Globus pallidus (tissue), 1 donor: Measurements from ENCODE around the gene SAMD8.
"Not testable (repeated sequence)": the region's sequence is repeated elsewhere in the genome, so short reads cannot be mapped to it uniquely, and the experiment has no call there.

Source experiments
- DNase-seq: peaks from one replicate; pipeline ENCODE4 v3.0.0-alpha.2; 2015; ENCODE audit warnings: low spot score

Gene SAMD8

GRCh38 chr10:75140246-75140645 is 28.8 kb downstream of the SAMD8 start:
- DNase-seq, result no peak

- no peak for DNase-seq
Measured at GRCh38 chr10:75143353-75143752, 31.9 kb downstream of the SAMD8 start.

- no peak for DNase-seq
Measured at GRCh38 chr10:75145590-75145989, 34.1 kb downstream of the SAMD8 start.

- no peak for DNase-seq
Measured at GRCh38 chr10:75146780-75147179, 35.3 kb downstream of the SAMD8 start.

GRCh38 chr10:75150656-75151055 is 39.2 kb downstream of the SAMD8 start:
- DNase-seq, result peak; percentile 24

- DNase-seq, result no peak
Measured at GRCh38 chr10:75159519-75159918, 48.1 kb downstream of the SAMD8 start.

GRCh38 chr10:75165684-75166622 is 54.5 kb downstream of the SAMD8 start:
- no peak for DNase-seq

GRCh38 chr10:75166623-75166972 is 55.1 kb downstream of the SAMD8 start:
- DNase-seq, result no peak

GRCh38 chr10:75168275-75168674 is 56.8 kb downstream of the SAMD8 start:
- DNase-seq, result no peak

GRCh38 chr10:75170215-75170614 is 58.8 kb downstream of the SAMD8 start:
- DNase-seq, result no peak

GRCh38 chr10:75175046-75175445 is 63.6 kb downstream of the SAMD8 start:
- no peak for DNase-seq

GRCh38 chr10:75176046-75176445 is 64.6 kb downstream of the SAMD8 start:
- no peak for DNase-seq

GRCh38 chr10:75176736-75177135 is 65.3 kb downstream of the SAMD8 start:
- DNase-seq, result no peak

GRCh38 chr10:75179657-75180177 is 68.3 kb downstream of the SAMD8 start:
- no peak for DNase-seq

GRCh38 chr10:75180592-75180991 is 69.1 kb downstream of the SAMD8 start:
- DNase-seq, result no peak

- no peak for DNase-seq
Measured at GRCh38 chr10:75181073-75181472, 69.6 kb downstream of the SAMD8 start.

GRCh38 chr10:75186310-75186709 is 74.9 kb downstream of the SAMD8 start:
- no peak for DNase-seq

GRCh38 chr10:75187961-75188426 is 76.5 kb downstream of the SAMD8 start:
- peak; percentile 40 for DNase-seq

- not testable (repeated sequence) for DNase-seq
Measured at GRCh38 chr10:75188522-75188921, 77.1 kb downstream of the SAMD8 start.

- no peak for DNase-seq
Measured at GRCh38 chr10:75189266-75190096, 78.0 kb downstream of the SAMD8 start.

- DNase-seq, result no peak
Measured at GRCh38 chr10:75191821-75192568, 80.5 kb downstream of the SAMD8 start.

- DNase-seq, result not testable (repeated sequence)
Measured at GRCh38 chr10:75194625-75195024, 83.2 kb downstream of the SAMD8 start.
